H1 (cell line): ENCODE measurements around the gene DDX23. TPM values are rescaled to one million over a fixed set of nuclear protein-coding genes. Genes with fewer than 3 reads are reported as not detected.

ENCODE experiments used
- NRF1 ChIP-seq: IDR thresholded peaks from 2 replicates; pipeline ENCODE4 v1.6.1; 2011; ENCODE audit warnings: mild to moderate bottlenecking, low read depth, low read length, improper control_type of control experiment
- PHF8 ChIP-seq: fragments of 200-600 bp; sonication (generic); conservative IDR thresholded peaks from 2 replicates; pipeline ENCODE4 v1.7.1; 2012; ENCODE audit warnings: low read depth, mild to moderate bottlenecking, inconsistent platforms, low read length, moderate library complexity
- polyA plus RNA-seq, 7 experiments: library from polyadenylated mRNA; depleted of rRNA in 3 of 7; stranded (reverse) in 5 of 7; unstranded in 2 of 7; fragments of >200 nt in 5 of 7; fragments of 200-250 nt in 2 of 7; gene quantifications; 1 replicate in 5 of 7; 2 replicates in 1 of 7; 4 replicates in 1 of 7; pipeline versions ENCODE4 v1.2.1 to v1.2.3, GENCODE V29; 2011 to 2013; ENCODE audit warnings: missing spikeins in 2 of 7, mixed read lengths in 2 of 7
- total RNA-seq: library from RNA; stranded (reverse); fragmentation: NEBNext Ultra II Directional; extraction: Animal tissue kit (Norgen Biotek cat#: 25700); gene quantifications from 2 replicates; pipeline ENCODE4 v1.2.1, GENCODE V29; 2021

DDX23 gene
- total and polyA plus RNA-seq, 2 of the 8 experiments (the other 6 are each of a cell fraction or from before 2014, with no cell fraction given): 43.5 to 107 TPM

DNA sequence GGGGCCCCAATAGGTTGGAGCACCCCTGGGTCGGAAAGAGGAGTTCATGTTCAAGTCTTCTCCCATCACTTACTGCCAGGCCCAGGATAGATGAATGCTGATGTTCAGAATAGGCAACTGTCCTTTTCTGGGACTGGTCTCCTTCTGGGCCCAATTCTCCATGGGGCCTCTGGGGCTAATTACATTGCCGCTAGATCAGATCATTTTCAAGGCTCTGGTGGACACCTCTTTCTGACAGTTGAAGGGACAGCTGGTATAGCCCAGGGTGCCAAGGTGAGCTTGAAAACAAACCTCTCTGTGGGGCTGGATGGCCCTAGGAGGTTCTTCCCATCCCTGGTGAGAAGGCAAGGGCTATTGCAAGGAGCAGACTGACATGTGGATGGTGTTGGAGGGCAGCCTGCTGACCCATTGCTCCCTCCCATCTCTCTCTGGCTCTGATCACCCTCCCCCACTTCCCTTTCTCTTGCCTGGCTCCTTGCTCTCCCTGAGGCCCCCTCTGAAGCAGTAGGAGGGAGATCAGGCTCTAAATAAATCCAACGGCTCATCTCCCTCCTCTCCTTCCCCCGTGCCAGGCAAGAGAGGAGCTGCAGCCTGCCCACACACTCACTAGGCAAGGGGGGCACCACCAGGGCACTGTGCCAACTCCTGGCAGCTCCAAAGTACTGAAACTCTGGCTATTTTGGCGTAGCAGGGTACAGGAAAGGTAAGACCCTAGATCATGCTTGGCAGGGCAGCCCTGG, 31.8 kb downstream of the DDX23 start (continued):
- TF ChIP-seq NRF1 (no peak), PHF8 (no peak)
